Measurements from ENCODE around the gene ROM1.
"Not testable (repeated sequence)": the region's sequence is repeated elsewhere in the genome, so short reads cannot be mapped to it uniquely, and the experiment has no call there.

The ROM1 gene

GRCh38 chr11:62610403-62610802 is 2.7 kb upstream of the ROM1 start:
- no peak for DNase-seq (ENCODE audit: low spot score)

- no peak for DNase-seq (ENCODE audit: low spot score)
Measured at GRCh38 chr11:62610814-62611704, 2.0 kb upstream of the ROM1 start.

GRCh38 chr11:62611705-62612365 is 1.2 kb upstream of the ROM1 start:
- peak; percentile 68 for DNase-seq (ENCODE audit: low spot score)

- no peak for DNase-seq (ENCODE audit: low spot score)
Measured at GRCh38 chr11:62613291-62613778, 278 bp downstream of the ROM1 start.

GRCh38 chr11:62614275-62614674 is 1.2 kb downstream of the ROM1 start:
- DNase-seq (ENCODE audit: low spot score), result no peak

GRCh38 chr11:62615521-62615920 is 2.5 kb downstream of the ROM1 start:
- DNase-seq (ENCODE audit: low spot score), result no peak

GRCh38 chr11:62616957-62617356 is 3.9 kb downstream of the ROM1 start:
- DNase-seq (ENCODE audit: low spot score), result not testable (repeated sequence)

GRCh38 chr11:62621027-62621566 is 8.0 kb downstream of the ROM1 start:
- DNase-seq (ENCODE audit: low spot score), result no peak

GRCh38 chr11:62621567-62622470 is 8.8 kb downstream of the ROM1 start, which contains the start of gene B3GAT3:
TSS of gene B3GAT3 (minus strand) at chr11:62621986. CDS start at chr11:62621947, 39 bp downstream.
- peak; percentile 99 for DNase-seq (ENCODE audit: low spot score)

- DNase-seq (ENCODE audit: low spot score), result no peak
Measured at GRCh38 chr11:62622476-62623089, 9.5 kb downstream of the ROM1 start.

- no peak for DNase-seq (ENCODE audit: low spot score)
Measured at GRCh38 chr11:62627713-62628112, 14.7 kb downstream of the ROM1 start.

- no peak for DNase-seq (ENCODE audit: low spot score)
Measured at GRCh38 chr11:62632492-62632891, 19.4 kb downstream of the ROM1 start.

- no peak for DNase-seq (ENCODE audit: low spot score)
Measured at GRCh38 chr11:62644220-62644619, 31.2 kb downstream of the ROM1 start.

- DNase-seq (ENCODE audit: low spot score), result no peak
Measured at GRCh38 chr11:62645671-62645945, 32.6 kb downstream of the ROM1 start.

- peak; percentile 99 for DNase-seq (ENCODE audit: low spot score)
Measured at GRCh38 chr11:62645946-62646824, 33.1 kb downstream of the ROM1 start, which contains the start of gene GANAB. TSS of gene GANAB (minus strand) at chr11:62646613. CDS start at chr11:62646599, 14 bp downstream.

- no peak for DNase-seq (ENCODE audit: low spot score)
Measured at GRCh38 chr11:62646825-62647608, 34.0 kb downstream of the ROM1 start.

GRCh38 chr11:62647609-62648005 is 34.5 kb downstream of the ROM1 start:
- no peak for DNase-seq (ENCODE audit: low spot score)

GRCh38 chr11:62648185-62648966 is 35.3 kb downstream of the ROM1 start:
- DNase-seq (ENCODE audit: low spot score), result no peak

- DNase-seq (ENCODE audit: low spot score), result no peak
Measured at GRCh38 chr11:62648967-62649364, 35.9 kb downstream of the ROM1 start.

All from Ammon's horn (tissue), 1 donor.